IMR-90 (cell line): ENCODE results near the gene GPR17. TPM values are rescaled to one million over a fixed set of nuclear protein-coding genes. Genes with fewer than 3 reads are reported as not detected.

Experiments used
- ATAC-seq: fragments of 200-7000 bp; cut with Tn5 transposase; 2 replicates; pipeline ENCODE4 v1.9.1; 2020; ENCODE audit warnings: low read depth, mild to moderate bottlenecking, moderate library complexity
- BruUV-seq: library from RNA; stranded (reverse); fragments of 400-500 nt; replicated peaks from 2 replicates; lab custom pipeline; 2021; lab: Mats Ljungman, UMichigan
- CTCF ChIA-PET: fragments of 300-600 bp; formaldehyde crosslinking; extraction: SDS; loops from one replicate; lab custom pipeline; 2021; ENCODE audit warnings: antibody characterized with exemption; lab: Yijun Ruan, JAX
- POLR2A ChIA-PET: fragments of 300-600 bp; sonication (Branson Sonifier 250); formaldehyde crosslinking; loops from one replicate; lab custom pipeline; 2022; ENCODE audit warnings: antibody characterized with exemption; ENCODE audit not compliant: unreplicated experiment; lab: Charles Lee
- DNase-seq: peaks from one replicate; pipeline ENCODE4 v3.0.0; 2013
- H2AFZ ChIP-seq: replicated peaks from 2 replicates; pipeline ENCODE3; 2013; ENCODE audit warnings: low read length, mild to moderate bottlenecking; ENCODE audit not compliant: poor library complexity
- H2AK5ac ChIP-seq: 2 replicates; pipeline ENCODE4 v1.6.1; 2013; ENCODE audit warnings: low read depth, low read length, inconsistent platforms
- H2AK9ac ChIP-seq: replicated peaks from 2 replicates; pipeline ENCODE3; 2013; ENCODE audit warnings: mild to moderate bottlenecking, low read depth, low read length, moderate library complexity; ENCODE audit not compliant: poor library complexity
- H2BK120ac ChIP-seq: 2 replicates; pipeline ENCODE4 v1.6.1; 2013; ENCODE audit warnings: low read depth, low read length, inconsistent platforms
- H2BK15ac ChIP-seq: 3 replicates; pipeline ENCODE4 v1.6.1; 2013; ENCODE audit warnings: low read depth, low read length, inconsistent platforms
- H2BK20ac ChIP-seq: 2 replicates; pipeline ENCODE4 v1.6.1; 2013; ENCODE audit warnings: low read depth, mild to moderate bottlenecking, inconsistent platforms, low read length, moderate library complexity
- H2BK5ac ChIP-seq: 2 replicates; pipeline ENCODE4 v1.6.1; 2013; ENCODE audit warnings: mild to moderate bottlenecking, low read depth, low read length, inconsistent platforms; ENCODE audit not compliant: poor library complexity, severe bottlenecking
- H3K14ac ChIP-seq: replicated peaks from 2 replicates; pipeline ENCODE4 v1.6.1; 2013; ENCODE audit warnings: low read depth, low read length, inconsistent platforms
- H3K18ac ChIP-seq: 2 replicates; pipeline ENCODE4 v1.6.1; 2013; ENCODE audit warnings: low read depth, low read length, control low read depth
- H3K23ac ChIP-seq: 2 replicates; pipeline ENCODE4 v1.6.1; 2013; ENCODE audit warnings: low read depth, low read length, inconsistent platforms
- H3K27ac ChIP-seq: 2 replicates; pipeline ENCODE4 v1.5.1; 2013; ENCODE audit warnings: mild to moderate bottlenecking, control low read depth, low read length; ENCODE audit not compliant: insufficient read depth
- H3K27me3 ChIP-seq: 2 replicates; pipeline ENCODE4 v1.6.1; 2013; ENCODE audit warnings: low read length; ENCODE audit not compliant: control insufficient read depth, insufficient read depth
- H3K36me3 ChIP-seq: 2 replicates; pipeline ENCODE4 v1.6.1; 2013; ENCODE audit warnings: low read length, mixed read lengths; ENCODE audit not compliant: control insufficient read depth, insufficient read depth
- H3K4ac ChIP-seq: 2 replicates; pipeline ENCODE4 v1.6.1; 2013; ENCODE audit warnings: low read depth, low read length, inconsistent platforms
- H3K4me1 ChIP-seq: 2 replicates; pipeline ENCODE4 v1.6.1; 2013; ENCODE audit warnings: low read length, mixed read lengths; ENCODE audit not compliant: control insufficient read depth, insufficient read depth
- H3K4me2 ChIP-seq: 2 replicates; pipeline ENCODE4 v1.6.1; 2013; ENCODE audit warnings: low read depth, mild to moderate bottlenecking, control low read depth, low read length, moderate library complexity
- H3K4me3 ChIP-seq: 2 replicates; pipeline ENCODE4 v1.5.1; 2013; ENCODE audit warnings: low read depth, mild to moderate bottlenecking, control low read depth, low read length, moderate library complexity; ENCODE audit not compliant: insufficient read depth
- H3K56ac ChIP-seq: 2 replicates; pipeline ENCODE4 v1.6.1; 2013; ENCODE audit warnings: low read length, inconsistent platforms; ENCODE audit not compliant: insufficient read depth; ENCODE audit errors: extremely low read depth
- H3K79me1 ChIP-seq, 2 experiments: 2 replicates each; pipeline ENCODE4 v1.6.1; 2013; ENCODE audit warnings: low read length in 2 of 2, inconsistent platforms in 1 of 2, low read depth in 1 of 2
- H3K9ac ChIP-seq: 2 replicates; pipeline ENCODE4 v1.6.1; 2013; ENCODE audit warnings: low read depth, low read length, control low read depth
- H3K9me1 ChIP-seq: 2 replicates; pipeline ENCODE4 v1.6.1; 2013; ENCODE audit warnings: low read length, inconsistent platforms; ENCODE audit not compliant: insufficient read depth
- H3K9me3 ChIP-seq: 2 replicates; pipeline ENCODE4 v1.6.1; 2013; ENCODE audit warnings: low read length; ENCODE audit not compliant: control insufficient read depth, insufficient read depth
- H4K20me1 ChIP-seq: 2 replicates; pipeline ENCODE4 v1.6.1; 2013; ENCODE audit warnings: low read length, inconsistent platforms; ENCODE audit not compliant: insufficient read depth
- H4K5ac ChIP-seq: 2 replicates; pipeline ENCODE4 v1.6.1; 2013; ENCODE audit warnings: mild to moderate bottlenecking, low read depth, low read length, control low read depth
- H4K8ac ChIP-seq, 2 experiments: 2 replicates each; pipeline ENCODE4 v1.6.1; 2013; ENCODE audit warnings: low read depth in 2 of 2, low read length in 2 of 2, control low read depth in 1 of 2, inconsistent platforms in 1 of 2
- H4K91ac ChIP-seq: 2 replicates; pipeline ENCODE4 v1.6.1; 2013; ENCODE audit warnings: low read depth, low read length, inconsistent platforms; ENCODE audit not compliant: insufficient read depth
- CHD1 ChIP-seq: IDR thresholded peaks from 2 replicates; pipeline ENCODE4 v1.6.1; 2012; ENCODE audit warnings: low read depth, low read length, improper control_type of control experiment
- CTCF ChIP-seq: conservative IDR thresholded peaks from 2 replicates; pipeline ENCODE4 v1.5.1; 2012; ENCODE audit warnings: mild to moderate bottlenecking, low read depth, low read length, improper control_type of control experiment
- ELK1 ChIP-seq: fragments of 150-350 bp; IDR thresholded peaks from 2 replicates; pipeline ENCODE4 v1.6.1; 2016; ENCODE audit warnings: low read depth, mild to moderate bottlenecking, low read length, moderate library complexity, borderline replicate concordance
- MAFK ChIP-seq: IDR thresholded peaks from 2 replicates; pipeline ENCODE4 v1.6.1; 2012; ENCODE audit warnings: low read depth, low read length, improper control_type of control experiment
- MXI1 ChIP-seq: IDR thresholded peaks from 2 replicates; pipeline ENCODE4 v1.6.1; 2012; ENCODE audit warnings: low read depth, mild to moderate bottlenecking, low read length, moderate library complexity, borderline replicate concordance
- RFX5 ChIP-seq: IDR thresholded peaks from 2 replicates; pipeline ENCODE4 v1.8.0; 2012; ENCODE audit warnings: low read depth, mild to moderate bottlenecking, low read length, moderate library complexity
- USF2 ChIP-seq: fragments of 150-350 bp; IDR thresholded peaks from 2 replicates; pipeline ENCODE4 v1.6.1; 2017; ENCODE audit warnings: mild to moderate bottlenecking, antibody characterized with exemption, low read length, low read depth
- WGBS, 2 experiments: methylation state at CpG; one replicate each; pipeline versions ENCODE4 v1.1.5 to v1.1.7; 2013; ENCODE audit warnings: missing lambda C conversion rate in 2 of 2; ENCODE audit not compliant: insufficient read length in 1 of 2; ENCODE audit errors: extremely low coverage in 2 of 2; 5-methylcytosine and 5-hydroxymethylcytosine counted together
- dilution Hi-C: fragments of 300-500 bp; cut with HindIII; formaldehyde crosslinking; loops from one replicate; pipeline ENCODE4 v1.14.3; 2018; ENCODE audit warnings: low sequenced_read_pairs; ENCODE audit not compliant: unreplicated experiment
- in situ Hi-C: fragments of 300-500 bp; cut with MboI; formaldehyde crosslinking; loops from 3 replicates; pipeline ENCODE4 v1.14.3; 2019; ENCODE audit warnings: low sequenced_read_pairs, inconsistent platforms, mixed read lengths
- intact Hi-C: fragments of 100-400 bp; cut with micrococcal nuclease; formaldehyde crosslinking; loops from 2 replicates; pipeline ENCODE4 v1.10.0; 2022
- polyA plus RNA-seq, 3 experiments: library from polyadenylated mRNA; depleted of rRNA; stranded (reverse); fragments of >200 nt; gene quantifications; 2 replicates each; pipeline ENCODE4 v1.2.3, GENCODE V29; 2012; ENCODE audit warnings: low replicate concordance in 1 of 3
- total RNA-seq: library from RNA; depleted of rRNA; stranded (reverse); fragments of >200 nt; gene quantifications from 2 replicates; pipeline ENCODE4 v1.2.3, GENCODE V29; 2012

Gene GPR17
- total and polyA plus RNA-seq, 2 of the 4 experiments (the other 2 are of a cell fraction), result not detected

GRCh38 chr2:127632592-127633489 lies 13.1 kb upstream of the GPR17 start:
- ChIA-PET POLR2A (no interaction called here), CTCF (no interaction called here)
- Histone ChIP-seq H4K8ac (no peak overlapping the region), H3K9me3 (no peaks in the 10 kb centered on the region), H2BK20ac (no peak overlapping the region), H3K27ac (no peak overlapping the region), H4K20me1 (no peaks in the 10 kb centered on the region), H3K4ac (no peak overlapping the region), H3K56ac (no peak overlapping the region), H2BK15ac (no peak overlapping the region), H3K4me1 (peaks cover 10% of the 10 kb centered on the region), H4K91ac (no peak overlapping the region), H3K4me3 (no peak overlapping the region), H2AK5ac (peak overlapping the region; percentile 3; the same call in 1 of the 2 replicates), H3K14ac (no peak overlapping the region), H3K27me3 (no peaks in the 10 kb centered on the region), H2BK5ac (no peak overlapping the region), H2AFZ (peak overlapping the region; percentile 23), H2BK120ac (no peak overlapping the region), H3K23ac (no peak overlapping the region), H3K4me2 (no peak overlapping the region), H3K79me1 (peaks cover 0 to 5% of the 10 kb centered on the region in 2 experiments; a peak in 1 of 4 replicates), H3K18ac (no peak overlapping the region), H4K5ac (no peak overlapping the region), H3K9ac (no peak overlapping the region), H3K9me1 (peaks cover 12% of the 10 kb centered on the region), H2AK9ac (peak overlapping the region; percentile 72), H3K36me3 (no peaks in the 10 kb centered on the region)
- no peak for ATAC-seq
- DNase-seq, result no peak
- WGBS, 2 experiments, result 92% methylated on average over 11 of the region's 25 CpGs; no CpG with 5 or more reads in 1 of the 2 experiments
- in situ Hi-C loops, result no loop called here
- TF ChIP-seq MXI1 (no peak), CTCF (no peak), RFX5 (no peak), CHD1 (no peak), MAFK (no peak), ELK1 (no peak), USF2 (no peak)
- no TSS peak for BruUV-seq
- dilution Hi-C loops, result no loop called here
- intact Hi-C loops, result no loop called here
